ENCODE results near the gene FOXL3.

DNA sequence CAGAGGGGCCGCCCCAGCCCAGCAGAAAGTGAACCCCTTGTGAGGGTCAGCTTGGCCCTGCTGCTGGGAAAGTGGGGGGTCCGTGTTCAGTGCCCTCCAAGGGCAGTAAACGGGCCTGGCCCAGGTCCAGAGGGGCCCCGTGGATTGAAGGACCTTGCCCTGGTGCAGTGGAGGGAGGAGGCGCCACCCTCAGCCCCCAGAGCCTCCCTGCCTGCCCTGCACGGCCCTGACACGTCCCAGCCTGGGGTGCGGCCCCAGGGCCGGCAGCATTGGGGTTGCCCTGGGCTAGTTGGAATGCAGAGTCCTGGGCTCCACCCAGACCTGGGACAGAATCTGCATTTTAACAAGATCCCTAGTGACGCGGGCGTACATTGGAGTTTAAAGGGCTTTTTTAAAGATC, 42.8 kb upstream of the FOXL3 start:
- TF ChIP-seq CTCF (IDR thresholded peaks at IDR 0.05): no peak
- no peak for TF ChIP-seq POLR2A (IDR thresholded peaks at IDR 0.05)
- no peak for TF ChIP-seq POLR2AphosphoS5 (IDR thresholded peaks at IDR 0.05)
